Spleen (tissue), 7 donors: ENCODE results near the gene PDIA5.

Experiments
- POLR2A ChIP-seq, 3 donors: fragments of 450-650 bp; IDR thresholded peaks; one replicate each; pipeline ENCODE4 v1.5.1; 2017; ENCODE audit warnings: antibody characterized with exemption in 3 of 3, mild to moderate bottlenecking in 1 of 3
- TF ChIP-seq, protein P1 (sequence below), 11 experiments: fragments of 200-600 bp in 7 of 11; fragments of 450-650 bp in 4 of 11; sonication (generic) in 4 of 11; IDR thresholded peaks in 8 of 11; conservative IDR thresholded peaks in 3 of 11; 1 replicate in 7 of 11; 2 replicates in 4 of 11; pipeline versions ENCODE4 v1.4.0 to v1.8.0; 2016 to 2021; ENCODE audit warnings: antibody characterized with exemption in 11 of 11, inconsistent platforms in 4 of 11, mild to moderate bottlenecking in 1 of 11
- donor health status: DM: no; HTN: no; CAD: no; lungs with moderate emphysema.
- donor health status: DM: no; HTN: no; CAD: no.
- donor health status: DM: no; HTN: no; CAD: no.

DNA sequence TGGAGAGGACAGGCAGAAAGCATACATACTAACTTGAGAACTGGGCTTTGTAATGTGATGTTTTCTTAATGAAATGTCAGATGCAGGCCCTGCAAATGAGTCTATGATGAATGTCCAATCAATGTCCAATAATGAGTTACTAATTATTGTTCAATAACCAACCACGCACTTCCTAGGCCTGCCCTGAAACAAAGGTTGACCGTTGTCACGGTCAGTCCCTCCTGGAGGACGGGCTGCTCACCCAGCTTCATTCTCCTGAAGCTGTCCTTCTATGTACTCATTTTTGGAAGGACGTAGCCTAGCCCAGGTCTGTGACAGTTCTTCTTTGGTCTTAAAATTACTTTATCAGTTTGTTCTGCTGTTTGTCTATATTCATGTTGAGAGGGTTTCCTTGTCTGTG is 8.3 kb upstream of the PDIA5 start:
- TF ChIP-seq, protein P1, sequence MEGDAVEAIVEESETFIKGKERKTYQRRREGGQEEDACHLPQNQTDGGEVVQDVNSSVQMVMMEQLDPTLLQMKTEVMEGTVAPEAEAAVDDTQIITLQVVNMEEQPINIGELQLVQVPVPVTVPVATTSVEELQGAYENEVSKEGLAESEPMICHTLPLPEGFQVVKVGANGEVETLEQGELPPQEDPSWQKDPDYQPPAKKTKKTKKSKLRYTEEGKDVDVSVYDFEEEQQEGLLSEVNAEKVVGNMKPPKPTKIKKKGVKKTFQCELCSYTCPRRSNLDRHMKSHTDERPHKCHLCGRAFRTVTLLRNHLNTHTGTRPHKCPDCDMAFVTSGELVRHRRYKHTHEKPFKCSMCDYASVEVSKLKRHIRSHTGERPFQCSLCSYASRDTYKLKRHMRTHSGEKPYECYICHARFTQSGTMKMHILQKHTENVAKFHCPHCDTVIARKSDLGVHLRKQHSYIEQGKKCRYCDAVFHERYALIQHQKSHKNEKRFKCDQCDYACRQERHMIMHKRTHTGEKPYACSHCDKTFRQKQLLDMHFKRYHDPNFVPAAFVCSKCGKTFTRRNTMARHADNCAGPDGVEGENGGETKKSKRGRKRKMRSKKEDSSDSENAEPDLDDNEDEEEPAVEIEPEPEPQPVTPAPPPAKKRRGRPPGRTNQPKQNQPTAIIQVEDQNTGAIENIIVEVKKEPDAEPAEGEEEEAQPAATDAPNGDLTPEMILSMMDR (IDR thresholded peaks at IDR 0.05 in 8 of 11, conservative IDR thresholded peaks at IDR 0.05 in 3 of 11), result no peak
- no peak for TF ChIP-seq POLR2A (IDR thresholded peaks at IDR 0.05)
